HepG2 (cell line): ENCODE results near the gene QDPR. TPM values are rescaled to one million over a fixed set of nuclear protein-coding genes. Genes with fewer than 3 reads are reported as not detected.

ENCODE experiments used
- AFF4 ChIP-seq: sonication (generic); formaldehyde crosslinking; IDR thresholded peaks from 2 replicates; pipeline ENCODE4 v1.4.0; 2020; ENCODE audit warnings: missing genetic modification reagents
- ELF4 ChIP-seq: sonication (generic); formaldehyde crosslinking; IDR thresholded peaks from 2 replicates; pipeline ENCODE4 v1.5.0; 2020; ENCODE audit warnings: missing genetic modification reagents, mild to moderate bottlenecking, moderate library complexity, borderline replicate concordance
- HHEX ChIP-seq: IDR thresholded peaks from 2 replicates; pipeline ENCODE4 v1.6.1; 2016; ENCODE audit warnings: control low read depth
- KMT2B ChIP-seq: IDR thresholded peaks from 2 replicates; pipeline ENCODE4 v1.6.1; 2016; ENCODE audit warnings: missing genetic modification reagents, missing compliant biosample characterization
- MIER2 ChIP-seq: IDR thresholded peaks from 2 replicates; pipeline ENCODE4 v1.6.1; 2016; ENCODE audit warnings: missing biosample characterization, missing genetic modification reagents
- NCOA1 ChIP-seq: sonication (generic); formaldehyde crosslinking; IDR thresholded peaks from 2 replicates; pipeline ENCODE4 v1.9.0; 2021; ENCODE audit warnings: missing genetic modification reagents
- POLR2A ChIP-seq, 2 experiments: IDR thresholded peaks; 2 replicates each; pipeline ENCODE4 v1.6.1; 2011; ENCODE audit warnings: low read depth in 2 of 2, low read length in 2 of 2, mild to moderate bottlenecking in 1 of 2, moderate library complexity in 1 of 2; ENCODE audit not compliant: insufficient read depth in 1 of 2
- SOX5 ChIP-seq: IDR thresholded peaks from 2 replicates; pipeline ENCODE4 v1.6.1; 2016; ENCODE audit warnings: borderline replicate concordance
- ZBTB14 ChIP-seq: sonication (generic); formaldehyde crosslinking; IDR thresholded peaks from 2 replicates; pipeline ENCODE4 v1.4.0; 2020; ENCODE audit warnings: missing genetic modification reagents
- ZBTB21 ChIP-seq: sonication (generic); formaldehyde crosslinking; IDR thresholded peaks from 2 replicates; pipeline ENCODE4 v1.4.0; 2020; ENCODE audit warnings: missing genetic modification reagents
- ZNF431 ChIP-seq: sonication (generic); formaldehyde crosslinking; IDR thresholded peaks from 2 replicates; pipeline ENCODE4 v1.9.0; 2022; ENCODE audit warnings: missing genetic modification reagents, low read depth, mild to moderate bottlenecking, borderline replicate concordance
- ZNF576 ChIP-seq: sonication (generic); formaldehyde crosslinking; IDR thresholded peaks from 2 replicates; pipeline ENCODE4 v1.4.0; 2020; ENCODE audit warnings: mild to moderate bottlenecking, missing genetic modification reagents
- polyA plus RNA-seq, 8 experiments: library from polyadenylated mRNA; depleted of rRNA in 3 of 8; stranded (reverse) in 7 of 8; unstranded in 1 of 8; fragments of >200 nt; fragmentation: Illumina TruSeq in 4 of 8; extraction: Trizol in 4 of 8; gene quantifications; 2 replicates each; pipeline versions ENCODE4 v1.2.1 to v1.2.3, GENCODE V29; 2011 to 2016; ENCODE audit warnings: low read depth in 4 of 8, missing spikeins in 1 of 8, mixed read lengths in 1 of 8; ENCODE audit not compliant: insufficient read depth in 1 of 8
- total RNA-seq, 5 experiments: library from RNA; depleted of rRNA; stranded (reverse); fragments of >200 nt; fragmentation: Illumina TruSeq; extraction: Trizol; gene quantifications; 2 replicates each; pipeline ENCODE4 v1.2.3, GENCODE V29; 2016; ENCODE audit warnings: low read depth in 1 of 5
- TF ChIP-seq, protein P1 (sequence below): sonication (generic); formaldehyde crosslinking; IDR thresholded peaks from one replicate; pipeline ENCODE4 v1.5.1; 2020; ENCODE audit warnings: mild to moderate bottlenecking, missing genetic modification reagents; ENCODE audit errors: not compliant biosample characterization
- TF ChIP-seq, protein P2 (sequence below): sonication (generic); formaldehyde crosslinking; IDR thresholded peaks from 2 replicates; pipeline ENCODE4 v1.4.0; 2020; ENCODE audit warnings: mild to moderate bottlenecking, missing genetic modification reagents

The QDPR gene
- total and polyA plus RNA-seq, 2 of the 13 experiments (the other 11 are each of a cell fraction or from before 2014, with no cell fraction given) = 9.9 to 95.5 TPM

GRCh38 chr4:17511950-17512795 is at the start of gene QDPR (continued):
- TF ChIP-seq HHEX (CRISPR knock-in tag) (no peak), ZNF576 (CRISPR knock-in tag) (no peak), ZBTB14 (peak; percentile 10; the same call in 1 of the 2 replicates), SOX5 (no peak), KMT2B (CRISPR knock-in tag) (no peak), MIER2 (CRISPR knock-in tag) (no peak), NCOA1 (CRISPR knock-in tag) (no peak), ZNF431 (no peak; the same call in 1 of the 2 replicates), ZBTB21 (CRISPR knock-in tag) (no peak), ELF4 (CRISPR knock-in tag) (no peak), AFF4 (no peak), POLR2A (IDR thresholded peaks at IDR 0.05; ENCODE audit: insufficient read depth in 1 of 2, low read depth in 2 of 2, low read length in 2 of 2) (peak; percentile 24 to 73; a peak in 2 of 4 replicates)
- TF ChIP-seq, protein P1, sequence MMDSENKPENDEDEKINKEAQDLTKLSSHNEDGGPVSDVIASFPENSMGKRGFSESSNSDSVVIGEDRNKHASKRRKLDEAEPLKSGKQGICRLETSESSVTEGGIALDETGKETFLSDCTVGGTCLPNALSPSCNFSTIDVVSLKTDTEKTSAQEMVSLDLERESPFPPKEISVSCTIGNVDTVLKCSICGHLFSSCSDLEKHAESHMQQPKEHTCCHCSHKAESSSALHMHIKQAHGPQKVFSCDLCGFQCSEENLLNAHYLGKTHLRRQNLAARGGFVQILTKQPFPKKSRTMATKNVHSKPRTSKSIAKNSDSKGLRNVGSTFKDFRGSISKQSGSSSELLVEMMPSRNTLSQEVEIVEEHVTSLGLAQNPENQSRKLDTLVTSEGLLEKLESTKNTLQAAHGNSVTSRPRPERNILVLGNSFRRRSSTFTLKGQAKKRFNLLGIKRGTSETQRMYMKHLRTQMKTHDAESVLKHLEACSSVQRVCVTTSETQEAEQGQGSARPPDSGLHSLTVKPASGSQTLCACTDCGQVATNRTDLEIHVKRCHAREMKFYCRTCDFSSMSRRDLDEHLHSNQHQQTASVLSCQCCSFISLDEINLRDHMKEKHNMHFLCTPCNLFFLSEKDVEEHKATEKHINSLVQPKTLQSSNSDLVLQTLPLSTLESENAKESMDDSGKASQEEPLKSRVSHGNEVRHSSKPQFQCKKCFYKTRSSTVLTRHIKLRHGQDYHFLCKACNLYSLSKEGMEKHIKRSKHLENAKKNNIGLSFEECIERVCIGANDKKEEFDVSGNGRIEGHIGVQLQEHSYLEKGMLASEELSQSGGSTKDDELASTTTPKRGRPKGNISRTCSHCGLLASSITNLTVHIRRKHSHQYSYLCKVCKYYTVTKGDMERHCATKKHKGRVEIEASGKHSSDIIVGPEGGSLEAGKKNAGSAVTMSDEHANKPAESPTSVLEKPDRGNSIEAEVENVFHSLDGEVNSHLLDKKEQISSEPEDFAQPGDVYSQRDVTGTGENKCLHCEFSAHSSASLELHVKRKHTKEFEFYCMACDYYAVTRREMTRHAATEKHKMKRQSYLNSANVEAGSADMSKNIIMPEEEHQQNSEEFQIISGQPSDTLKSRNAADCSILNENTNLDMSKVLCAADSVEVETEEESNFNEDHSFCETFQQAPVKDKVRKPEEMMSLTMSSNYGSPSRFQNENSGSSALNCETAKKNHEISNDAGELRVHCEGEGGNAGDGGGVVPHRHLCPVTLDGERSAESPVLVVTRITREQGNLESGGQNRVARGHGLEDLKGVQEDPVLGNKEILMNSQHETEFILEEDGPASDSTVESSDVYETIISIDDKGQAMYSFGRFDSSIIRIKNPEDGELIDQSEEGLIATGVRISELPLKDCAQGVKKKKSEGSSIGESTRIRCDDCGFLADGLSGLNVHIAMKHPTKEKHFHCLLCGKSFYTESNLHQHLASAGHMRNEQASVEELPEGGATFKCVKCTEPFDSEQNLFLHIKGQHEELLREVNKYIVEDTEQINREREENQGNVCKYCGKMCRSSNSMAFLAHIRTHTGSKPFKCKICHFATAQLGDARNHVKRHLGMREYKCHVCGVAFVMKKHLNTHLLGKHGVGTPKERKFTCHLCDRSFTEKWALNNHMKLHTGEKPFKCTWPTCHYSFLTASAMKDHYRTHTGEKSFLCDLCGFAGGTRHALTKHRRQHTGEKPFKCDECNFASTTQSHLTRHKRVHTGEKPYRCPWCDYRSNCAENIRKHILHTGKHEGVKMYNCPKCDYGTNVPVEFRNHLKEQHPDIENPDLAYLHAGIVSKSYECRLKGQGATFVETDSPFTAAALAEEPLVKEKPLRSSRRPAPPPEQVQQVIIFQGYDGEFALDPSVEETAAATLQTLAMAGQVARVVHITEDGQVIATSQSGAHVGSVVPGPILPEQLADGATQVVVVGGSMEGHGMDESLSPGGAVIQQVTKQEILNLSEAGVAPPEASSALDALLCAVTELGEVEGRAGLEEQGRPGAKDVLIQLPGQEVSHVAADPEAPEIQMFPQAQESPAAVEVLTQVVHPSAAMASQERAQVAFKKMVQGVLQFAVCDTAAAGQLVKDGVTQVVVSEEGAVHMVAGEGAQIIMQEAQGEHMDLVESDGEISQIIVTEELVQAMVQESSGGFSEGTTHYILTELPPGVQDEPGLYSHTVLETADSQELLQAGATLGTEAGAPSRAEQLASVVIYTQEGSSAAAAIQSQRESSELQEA = no peak
- TF ChIP-seq, protein P2, sequence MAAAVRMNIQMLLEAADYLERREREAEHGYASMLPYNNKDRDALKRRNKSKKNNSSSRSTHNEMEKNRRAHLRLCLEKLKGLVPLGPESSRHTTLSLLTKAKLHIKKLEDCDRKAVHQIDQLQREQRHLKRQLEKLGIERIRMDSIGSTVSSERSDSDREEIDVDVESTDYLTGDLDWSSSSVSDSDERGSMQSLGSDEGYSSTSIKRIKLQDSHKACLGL = no peak
